ENCODE data around the gene CPOX.

The CPOX gene

GRCh38 chr3:98541695-98542094, 51.7 kb downstream of the CPOX start:
- DNase-seq, result no peak

GRCh38 chr3:98540346-98540745, 53.1 kb downstream of the CPOX start:
- DNase-seq, result no peak

GRCh38 chr3:98536456-98537017, 56.9 kb downstream of the CPOX start:
- no peak for DNase-seq

- DNase-seq, result no peak
These were observed 58.7 kb downstream of the CPOX start for GRCh38 chr3:98534734-98535133.

GRCh38 chr3:98534168-98534567, 59.2 kb downstream of the CPOX start:
- no peak for DNase-seq

- DNase-seq, result no peak
These were observed 60.5 kb downstream of the CPOX start for GRCh38 chr3:98532709-98533571.

- DNase-seq, result no peak
These were observed 61.2 kb downstream of the CPOX start for GRCh38 chr3:98532275-98532637.

- no peak for DNase-seq
These were observed 61.7 kb downstream of the CPOX start, which contains the start of gene GPR15 for GRCh38 chr3:98531622-98532274. Gene GPR15, plus strand, starts transcription at chr3:98531978. Its CDS starts 56 bp downstream, at chr3:98532034.

GRCh38 chr3:98530676-98531075, 62.7 kb downstream of the CPOX start:
- DNase-seq, result no peak

GRCh38 chr3:98529856-98530459, 63.5 kb downstream of the CPOX start:
- DNase-seq, result no peak

Measured in amygdala (tissue), 56 donors.